HepG2 (cell line): ENCODE measurements around the gene OR6S1. TPM values are rescaled to one million over a fixed set of nuclear protein-coding genes. Genes with fewer than 3 reads are reported as not detected.

Experiments used
- DDIT3 ChIP-seq: sonication (generic); formaldehyde crosslinking; IDR thresholded peaks from 2 replicates; pipeline ENCODE4 v1.4.0; 2020; ENCODE audit warnings: mild to moderate bottlenecking, missing genetic modification reagents
- HHEX ChIP-seq: IDR thresholded peaks from 2 replicates; pipeline ENCODE4 v1.6.1; 2016; ENCODE audit warnings: control low read depth
- NONO ChIP-seq, 2 experiments: fragments of 450-650 bp in 1 of 2; sonication (generic) in 1 of 2; formaldehyde crosslinking in 1 of 2; IDR thresholded peaks in 1 of 2; conservative IDR thresholded peaks in 1 of 2; 2 replicates each; pipeline versions ENCODE4 v1.6.1 to v1.8.0; 2017 to 2022; ENCODE audit warnings: mild to moderate bottlenecking in 1 of 2, missing genetic modification reagents in 1 of 2, moderate library complexity in 1 of 2
- RBAK ChIP-seq: sonication (generic); formaldehyde crosslinking; IDR thresholded peaks from 2 replicates; pipeline ENCODE4 v1.5.1; 2020; ENCODE audit warnings: mild to moderate bottlenecking, missing genetic modification reagents
- SIX4 ChIP-seq: sonication (generic); formaldehyde crosslinking; IDR thresholded peaks from 2 replicates; pipeline ENCODE4 v1.4.0; 2020; ENCODE audit warnings: missing genetic modification reagents
- ZNF17 ChIP-seq: sonication (generic); formaldehyde crosslinking; IDR thresholded peaks from 2 replicates; pipeline ENCODE4 v1.5.0; 2020; ENCODE audit warnings: mild to moderate bottlenecking, missing genetic modification reagents
- ZNF207 ChIP-seq: fragments of 450-650 bp; IDR thresholded peaks from 2 replicates; pipeline ENCODE4 v1.6.1; 2016; ENCODE audit warnings: antibody characterized with exemption, borderline replicate concordance
- ZNF383 ChIP-seq: sonication (generic); formaldehyde crosslinking; IDR thresholded peaks from 2 replicates; pipeline ENCODE4 v1.4.0; 2020; ENCODE audit warnings: missing genetic modification reagents, mild to moderate bottlenecking, borderline replicate concordance
- ZNF709 ChIP-seq: sonication (generic); formaldehyde crosslinking; IDR thresholded peaks from 2 replicates; pipeline ENCODE4 v1.5.0; 2020; ENCODE audit warnings: mild to moderate bottlenecking, missing genetic modification reagents
- ZNF850 ChIP-seq: sonication (generic); formaldehyde crosslinking; conservative IDR thresholded peaks from 2 replicates; pipeline ENCODE4 v1.9.0; 2021; ENCODE audit warnings: mild to moderate bottlenecking, missing genetic modification reagents
- ZSCAN30 ChIP-seq: sonication (generic); formaldehyde crosslinking; IDR thresholded peaks from 2 replicates; pipeline ENCODE4 v1.5.0; 2020; ENCODE audit warnings: mild to moderate bottlenecking, missing genetic modification reagents
- ZSCAN31 ChIP-seq: sonication (generic); formaldehyde crosslinking; IDR thresholded peaks from 2 replicates; pipeline ENCODE4 v1.5.0; 2020; ENCODE audit warnings: low read depth, mild to moderate bottlenecking, missing genetic modification reagents
- polyA plus RNA-seq, 8 experiments: library from polyadenylated mRNA; depleted of rRNA in 3 of 8; stranded (reverse) in 7 of 8; unstranded in 1 of 8; fragments of >200 nt; fragmentation: Illumina TruSeq in 4 of 8; extraction: Trizol in 4 of 8; gene quantifications; 2 replicates each; pipeline versions ENCODE4 v1.2.1 to v1.2.3, GENCODE V29; 2011 to 2016; ENCODE audit warnings: low read depth in 4 of 8, missing spikeins in 1 of 8, mixed read lengths in 1 of 8; ENCODE audit not compliant: insufficient read depth in 1 of 8
- total RNA-seq, 5 experiments: library from RNA; depleted of rRNA; stranded (reverse); fragments of >200 nt; fragmentation: Illumina TruSeq; extraction: Trizol; gene quantifications; 2 replicates each; pipeline ENCODE4 v1.2.3, GENCODE V29; 2016; ENCODE audit warnings: low read depth in 1 of 5
- TF ChIP-seq, protein P1 (sequence below): sonication (generic); formaldehyde crosslinking; IDR thresholded peaks from 2 replicates; pipeline ENCODE4 v1.4.0; 2020; ENCODE audit warnings: mild to moderate bottlenecking, missing genetic modification reagents
- TF ChIP-seq, protein P2 (sequence below): sonication (generic); formaldehyde crosslinking; IDR thresholded peaks from 2 replicates; pipeline ENCODE4 v1.4.0; 2020; ENCODE audit warnings: missing genetic modification reagents, borderline replicate concordance
- TF ChIP-seq, protein P3 (sequence below), 2 experiments: sonication (generic) in 1 of 2; formaldehyde crosslinking in 1 of 2; IDR thresholded peaks; 2 replicates each; pipeline versions ENCODE4 v1.5.1 to v1.6.1; 2011 to 2020; ENCODE audit warnings: borderline replicate concordance in 1 of 2, low read depth in 1 of 2, low read length in 1 of 2, mild to moderate bottlenecking in 1 of 2, missing genetic modification reagents in 1 of 2, moderate library complexity in 1 of 2

Gene OR6S1
- total and polyA plus RNA-seq, 2 of the 13 experiments (the other 11 are each of a cell fraction or from before 2014, with no cell fraction given): 0.09 TPM; not detected in 1

DNA sequence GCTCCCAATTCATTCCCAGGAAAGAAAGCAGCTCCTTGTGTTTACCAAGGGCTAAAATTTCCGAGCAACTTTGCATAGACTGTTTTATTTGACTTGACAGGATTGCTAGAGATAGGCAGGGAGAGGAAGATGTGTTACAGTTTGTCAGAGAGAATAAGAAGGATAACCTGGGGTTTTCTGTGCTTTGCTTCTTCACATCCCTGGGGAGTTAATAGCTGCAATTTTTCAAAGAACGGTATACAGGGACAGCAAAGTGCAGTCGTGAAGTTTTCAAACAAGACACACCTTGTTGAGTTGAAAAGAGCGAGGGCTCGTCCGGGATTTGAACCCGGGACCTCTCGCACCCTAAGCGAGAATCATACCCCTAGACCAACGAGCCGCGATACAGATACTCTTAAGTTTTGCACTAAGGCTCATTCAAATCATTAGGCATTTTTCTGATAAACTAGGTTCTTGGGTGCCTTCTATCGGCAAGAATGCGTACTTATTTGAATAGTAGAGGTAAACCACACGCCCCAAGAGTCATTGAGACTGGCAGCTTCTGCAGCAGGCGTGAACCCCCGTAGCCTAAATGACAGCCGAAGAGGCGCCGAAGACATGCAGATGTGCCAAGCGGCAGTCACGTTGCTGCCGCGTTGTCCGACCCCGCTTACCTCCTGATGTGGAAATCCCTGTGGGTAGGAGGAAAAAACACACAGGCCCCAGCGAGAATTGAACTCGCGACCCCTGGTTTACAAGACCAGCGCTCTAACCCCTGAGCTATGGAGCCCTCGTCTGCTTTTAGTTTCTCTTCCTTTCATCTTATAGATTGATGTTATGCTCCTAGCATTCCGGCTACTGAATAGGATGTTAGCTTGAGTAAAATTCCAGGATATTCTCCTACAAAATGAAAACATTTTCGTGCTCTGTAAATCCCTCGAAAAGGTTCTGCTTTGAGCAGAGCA lies 28.1 kb downstream of the OR6S1 start (continued):
- TF ChIP-seq ZNF383 (CRISPR knock-in tag) (no peak), ZSCAN31 (CRISPR knock-in tag) (peak; percentile 92), ZSCAN30 (CRISPR knock-in tag) (peak; percentile 97), ZNF709 (CRISPR knock-in tag) (peak; percentile 60; the same call in 1 of the 2 replicates), ZNF17 (CRISPR knock-in tag) (0 out of 2 replicates have a peak, but pooled peaks have one; percentile 47), NONO (IDR thresholded peaks at IDR 0.05) (no peak), NONO (CRISPR knock-in tag; conservative IDR thresholded peaks at IDR 0.05) (peak; percentile 93), ZNF850 (CRISPR knock-in tag) (no peak), DDIT3 (CRISPR knock-in tag) (no peak), SIX4 (CRISPR knock-in tag) (0 out of 2 replicates have a peak, but pooled peaks have one; percentile 8), ZNF207 (no peak), RBAK (CRISPR knock-in tag) (no peak), HHEX (CRISPR knock-in tag) (peak; percentile 54; the same call in 1 of the 2 replicates)
- TF ChIP-seq, protein P1, sequence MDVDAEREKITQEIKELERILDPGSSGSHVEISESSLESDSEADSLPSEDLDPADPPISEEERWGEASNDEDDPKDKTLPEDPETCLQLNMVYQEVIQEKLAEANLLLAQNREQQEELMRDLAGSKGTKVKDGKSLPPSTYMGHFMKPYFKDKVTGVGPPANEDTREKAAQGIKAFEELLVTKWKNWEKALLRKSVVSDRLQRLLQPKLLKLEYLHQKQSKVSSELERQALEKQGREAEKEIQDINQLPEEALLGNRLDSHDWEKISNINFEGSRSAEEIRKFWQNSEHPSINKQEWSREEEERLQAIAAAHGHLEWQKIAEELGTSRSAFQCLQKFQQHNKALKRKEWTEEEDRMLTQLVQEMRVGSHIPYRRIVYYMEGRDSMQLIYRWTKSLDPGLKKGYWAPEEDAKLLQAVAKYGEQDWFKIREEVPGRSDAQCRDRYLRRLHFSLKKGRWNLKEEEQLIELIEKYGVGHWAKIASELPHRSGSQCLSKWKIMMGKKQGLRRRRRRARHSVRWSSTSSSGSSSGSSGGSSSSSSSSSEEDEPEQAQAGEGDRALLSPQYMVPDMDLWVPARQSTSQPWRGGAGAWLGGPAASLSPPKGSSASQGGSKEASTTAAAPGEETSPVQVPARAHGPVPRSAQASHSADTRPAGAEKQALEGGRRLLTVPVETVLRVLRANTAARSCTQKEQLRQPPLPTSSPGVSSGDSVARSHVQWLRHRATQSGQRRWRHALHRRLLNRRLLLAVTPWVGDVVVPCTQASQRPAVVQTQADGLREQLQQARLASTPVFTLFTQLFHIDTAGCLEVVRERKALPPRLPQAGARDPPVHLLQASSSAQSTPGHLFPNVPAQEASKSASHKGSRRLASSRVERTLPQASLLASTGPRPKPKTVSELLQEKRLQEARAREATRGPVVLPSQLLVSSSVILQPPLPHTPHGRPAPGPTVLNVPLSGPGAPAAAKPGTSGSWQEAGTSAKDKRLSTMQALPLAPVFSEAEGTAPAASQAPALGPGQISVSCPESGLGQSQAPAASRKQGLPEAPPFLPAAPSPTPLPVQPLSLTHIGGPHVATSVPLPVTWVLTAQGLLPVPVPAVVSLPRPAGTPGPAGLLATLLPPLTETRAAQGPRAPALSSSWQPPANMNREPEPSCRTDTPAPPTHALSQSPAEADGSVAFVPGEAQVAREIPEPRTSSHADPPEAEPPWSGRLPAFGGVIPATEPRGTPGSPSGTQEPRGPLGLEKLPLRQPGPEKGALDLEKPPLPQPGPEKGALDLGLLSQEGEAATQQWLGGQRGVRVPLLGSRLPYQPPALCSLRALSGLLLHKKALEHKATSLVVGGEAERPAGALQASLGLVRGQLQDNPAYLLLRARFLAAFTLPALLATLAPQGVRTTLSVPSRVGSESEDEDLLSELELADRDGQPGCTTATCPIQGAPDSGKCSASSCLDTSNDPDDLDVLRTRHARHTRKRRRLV (CRISPR knock-in tag): peak; percentile 85
- TF ChIP-seq, protein P2, sequence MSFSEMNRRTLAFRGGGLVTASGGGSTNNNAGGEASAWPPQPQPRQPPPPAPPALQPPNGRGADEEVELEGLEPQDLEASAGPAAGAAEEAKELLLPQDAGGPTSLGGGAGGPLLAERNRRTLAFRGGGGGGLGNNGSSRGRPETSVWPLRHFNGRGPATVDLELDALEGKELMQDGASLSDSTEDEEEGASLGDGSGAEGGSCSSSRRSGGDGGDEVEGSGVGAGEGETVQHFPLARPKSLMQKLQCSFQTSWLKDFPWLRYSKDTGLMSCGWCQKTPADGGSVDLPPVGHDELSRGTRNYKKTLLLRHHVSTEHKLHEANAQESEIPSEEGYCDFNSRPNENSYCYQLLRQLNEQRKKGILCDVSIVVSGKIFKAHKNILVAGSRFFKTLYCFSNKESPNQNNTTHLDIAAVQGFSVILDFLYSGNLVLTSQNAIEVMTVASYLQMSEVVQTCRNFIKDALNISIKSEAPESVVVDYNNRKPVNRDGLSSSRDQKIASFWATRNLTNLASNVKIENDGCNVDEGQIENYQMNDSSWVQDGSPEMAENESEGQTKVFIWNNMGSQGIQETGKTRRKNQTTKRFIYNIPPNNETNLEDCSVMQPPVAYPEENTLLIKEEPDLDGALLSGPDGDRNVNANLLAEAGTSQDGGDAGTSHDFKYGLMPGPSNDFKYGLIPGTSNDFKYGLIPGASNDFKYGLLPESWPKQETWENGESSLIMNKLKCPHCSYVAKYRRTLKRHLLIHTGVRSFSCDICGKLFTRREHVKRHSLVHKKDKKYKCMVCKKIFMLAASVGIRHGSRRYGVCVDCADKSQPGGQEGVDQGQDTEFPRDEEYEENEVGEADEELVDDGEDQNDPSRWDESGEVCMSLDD (CRISPR knock-in tag): peak; percentile 86; the same call in 1 of the 2 replicates
- TF ChIP-seq, protein P3, sequence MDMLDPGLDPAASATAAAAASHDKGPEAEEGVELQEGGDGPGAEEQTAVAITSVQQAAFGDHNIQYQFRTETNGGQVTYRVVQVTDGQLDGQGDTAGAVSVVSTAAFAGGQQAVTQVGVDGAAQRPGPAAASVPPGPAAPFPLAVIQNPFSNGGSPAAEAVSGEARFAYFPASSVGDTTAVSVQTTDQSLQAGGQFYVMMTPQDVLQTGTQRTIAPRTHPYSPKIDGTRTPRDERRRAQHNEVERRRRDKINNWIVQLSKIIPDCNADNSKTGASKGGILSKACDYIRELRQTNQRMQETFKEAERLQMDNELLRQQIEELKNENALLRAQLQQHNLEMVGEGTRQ (IDR thresholded peaks at IDR 0.05; ENCODE audit: low read depth, low read length): 0 out of 2 replicates have a peak, but pooled peaks have one; percentile 4
- TF ChIP-seq, protein P3 (CRISPR knock-in tag; IDR thresholded peaks at IDR 0.05; ENCODE audit: borderline replicate concordance): peak; percentile 57; the same call in 1 of the 2 replicates
